ENCODE measurements around the gene AHCYL2. TPM values are rescaled to one million over a fixed set of nuclear protein-coding genes. Genes with fewer than 3 reads are reported as not detected.

Gene AHCYL2
- total and polyA plus RNA-seq, 2 donors (not counting 3 experiments of a cell fraction or from before 2014, with no cell fraction given) = 10.8 to 13.5 TPM

DNA sequence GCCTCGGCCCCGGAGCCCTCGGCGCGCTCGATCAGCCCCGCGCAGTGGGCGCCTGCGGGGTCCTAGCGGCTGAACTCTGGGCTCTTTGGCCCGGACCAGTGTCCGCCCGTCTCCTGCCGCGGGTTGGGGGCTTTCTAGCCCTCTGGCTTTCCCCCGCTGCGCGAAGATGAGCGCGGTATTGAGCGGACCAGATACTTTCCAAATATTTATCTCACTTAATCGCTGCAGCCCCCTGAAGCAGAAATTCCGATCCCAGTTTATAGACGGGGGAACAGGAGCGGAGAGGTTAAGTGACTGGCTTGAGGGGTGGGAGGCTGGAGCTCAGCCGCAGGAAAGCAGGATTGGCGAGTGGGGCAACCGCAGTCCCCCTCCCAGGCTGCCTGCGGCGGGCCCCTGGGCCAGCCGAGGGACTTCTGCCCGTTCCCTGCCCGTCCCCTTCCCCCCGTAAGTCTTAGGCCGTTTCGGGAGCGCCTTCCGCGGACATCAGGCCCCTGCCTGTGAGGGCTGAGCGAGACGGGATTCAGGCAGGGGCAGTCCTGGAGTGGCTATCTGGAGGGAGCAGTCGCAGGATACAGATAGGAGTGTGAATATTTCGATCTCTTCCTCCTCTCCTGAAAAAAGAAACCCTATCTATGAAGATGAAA is 210.0 kb downstream of the AHCYL2 start:
- Histone ChIP-seq H2AFZ (ENCODE audit: low read depth, low read length) (peak overlapping the region; percentile 86), H3K9me1 (replicated peaks; ENCODE audit: control insufficient read depth, extremely low read depth, insufficient read depth, low read length) (no peaks in the 10 kb centered on the region), H3K9ac (replicated peaks; ENCODE audit: extremely low read depth, insufficient read depth, low read length) (peak overlapping the region; percentile 69), H3K4me3 (replicated peaks in 1 of 3; ENCODE audit: insufficient read depth in 1 of 3, low read depth in 1 of 3, low read length in 3 of 3) (peak overlapping the region; percentile 66 to 93 (median 90)), H3K4me1 (ENCODE audit: control insufficient read depth, extremely low read depth, insufficient read depth, low read length) (peaks cover 28% of the 10 kb centered on the region), H3K36me3 (ENCODE audit: control insufficient read depth in 2 of 2, extremely low read depth in 1 of 2, insufficient read depth in 2 of 2, low read length in 2 of 2) (no peaks in the 10 kb centered on the region), H3K9me3 (replicated peaks; ENCODE audit: control insufficient read depth, insufficient read depth, low read length) (no peaks in the 10 kb centered on the region), H3K27me3 (ENCODE audit: control insufficient read depth in 2 of 2, insufficient read depth in 2 of 2, low read length in 2 of 2) (peaks cover 2 to 5% of the 10 kb centered on the region in 2 experiments), H3K79me2 (ENCODE audit: control insufficient read depth, insufficient read depth, low read length) (peaks cover 18% of the 10 kb centered on the region), H4K20me1 (replicated peaks; ENCODE audit: control insufficient read depth, extremely low read depth, insufficient read depth, low read length) (no peaks in the 10 kb centered on the region), H3K4me2 (ENCODE audit: insufficient read depth, low read length) (peak overlapping the region; percentile 76), H3K27ac (ENCODE audit: insufficient read depth, low read depth, low read length) (peak overlapping the region; percentile 54)
- POLR2A ChIA-PET = no interaction called here
- DNase-seq (ENCODE audit: low read depth, low spot score) = peak; percentile 44
- dilution Hi-C loops (cut with MboI; ENCODE audit: extremely low pct_ligation_motif_present, low sequenced_read_pairs) (no loop called here), intact Hi-C loops (cut with micrococcal nuclease) (loop anchor here (1.0 to 2.0 kb wide), 2 partner anchors 38 to 177 kb away; partner anchors contain the start of gene NRF1)
- TF ChIP-seq POLR2AphosphoS5 (IDR thresholded peaks at IDR 0.05; ENCODE audit: insufficient read depth, low read depth, low read length) (peak; percentile 3), FOS (IDR thresholded peaks at IDR 0.05; ENCODE audit: borderline replicate concordance, insufficient read depth, low read length) (no peak), MYC (IDR thresholded peaks at IDR 0.05; ENCODE audit: low read depth, low read length) (no peak), JUN (IDR thresholded peaks at IDR 0.05; ENCODE audit: borderline replicate concordance, insufficient read depth, insufficient read length, low read depth) (no peak), POLR2A (IDR thresholded peaks at IDR 0.05; ENCODE audit: low read depth, low read length) (no peak), GATA2 (IDR thresholded peaks at IDR 0.05; ENCODE audit: insufficient read depth, insufficient read length, low read depth, low read length) (no peak), EZH2 (IDR thresholded peaks at IDR 0.05; ENCODE audit: borderline replicate concordance, low read depth, low read length, severe bottlenecking) (no peak)
- TF ChIP-seq, protein P1, sequence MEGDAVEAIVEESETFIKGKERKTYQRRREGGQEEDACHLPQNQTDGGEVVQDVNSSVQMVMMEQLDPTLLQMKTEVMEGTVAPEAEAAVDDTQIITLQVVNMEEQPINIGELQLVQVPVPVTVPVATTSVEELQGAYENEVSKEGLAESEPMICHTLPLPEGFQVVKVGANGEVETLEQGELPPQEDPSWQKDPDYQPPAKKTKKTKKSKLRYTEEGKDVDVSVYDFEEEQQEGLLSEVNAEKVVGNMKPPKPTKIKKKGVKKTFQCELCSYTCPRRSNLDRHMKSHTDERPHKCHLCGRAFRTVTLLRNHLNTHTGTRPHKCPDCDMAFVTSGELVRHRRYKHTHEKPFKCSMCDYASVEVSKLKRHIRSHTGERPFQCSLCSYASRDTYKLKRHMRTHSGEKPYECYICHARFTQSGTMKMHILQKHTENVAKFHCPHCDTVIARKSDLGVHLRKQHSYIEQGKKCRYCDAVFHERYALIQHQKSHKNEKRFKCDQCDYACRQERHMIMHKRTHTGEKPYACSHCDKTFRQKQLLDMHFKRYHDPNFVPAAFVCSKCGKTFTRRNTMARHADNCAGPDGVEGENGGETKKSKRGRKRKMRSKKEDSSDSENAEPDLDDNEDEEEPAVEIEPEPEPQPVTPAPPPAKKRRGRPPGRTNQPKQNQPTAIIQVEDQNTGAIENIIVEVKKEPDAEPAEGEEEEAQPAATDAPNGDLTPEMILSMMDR (IDR thresholded peaks at IDR 0.05; ENCODE audit: extremely low read depth in 1 of 2, insufficient read depth in 1 of 2, low read depth in 1 of 2, low read length in 2 of 2) = no peak
- CTCF ChIA-PET = interaction anchor here (0.7 to 4.0 kb wide), 13 partner anchors 10 to 271 kb away, joined by 3 to 44 read pairs (median 4); no protein-coding TSS in a partner anchor
- peak; percentile 60 for FAIRE-seq
- BruUV-seq (replicated peaks) = no TSS peak
